Effector memory CD4-positive, alpha-beta T cell (primary cell): ENCODE results near the gene TAF10.
A peak's percentile ranks its signal among the peaks of the same experiment; 100 is the strongest.

Source experiments
- DNase-seq, 3 donors: peaks; one replicate each; pipeline ENCODE4 v3.0.0-alpha.2; 2020
- H3K27ac ChIP-seq: 2 replicates; pipeline ENCODE4 v1.7.0; 2013; ENCODE audit warnings: mild to moderate bottlenecking, low read length, moderate library complexity; ENCODE audit not compliant: insufficient read depth, poor library complexity, severe bottlenecking
- H3K27me3 ChIP-seq: replicated peaks from 2 replicates; pipeline ENCODE4 v1.7.0; 2013; ENCODE audit warnings: mild to moderate bottlenecking, low read length; ENCODE audit not compliant: insufficient read depth, control insufficient read depth, poor library complexity, severe bottlenecking
- H3K36me3 ChIP-seq: 2 replicates; pipeline ENCODE4 v1.7.0; 2013; ENCODE audit warnings: mild to moderate bottlenecking, low read length, moderate library complexity; ENCODE audit not compliant: control insufficient read depth, insufficient read depth
- H3K4me1 ChIP-seq: 2 replicates; pipeline ENCODE4 v1.7.0; 2013; ENCODE audit warnings: low read length, mild to moderate bottlenecking; ENCODE audit not compliant: control insufficient read depth, insufficient read depth, poor library complexity, severe bottlenecking
- H3K4me3 ChIP-seq: 2 replicates; pipeline ENCODE4 v1.7.0; 2013; ENCODE audit warnings: low read length, low read depth, mild to moderate bottlenecking; ENCODE audit not compliant: insufficient read depth, poor library complexity, severe bottlenecking
- H3K9me3 ChIP-seq: 2 replicates; pipeline ENCODE4 v1.7.0; 2013; ENCODE audit warnings: mild to moderate bottlenecking, low read length, moderate library complexity; ENCODE audit not compliant: control insufficient read depth

The TAF10 gene

GRCh38 chr11:6653656-6654055, 41.6 kb upstream of the TAF10 start:
- Histone ChIP-seq H3K36me3 (no peaks in the 10 kb centered on the region), H3K27ac (no peak overlapping the region), H3K4me1 (no peaks in the 10 kb centered on the region), H3K9me3 (no peaks in the 10 kb centered on the region), H3K4me3 (no peak overlapping the region), H3K27me3 (no peaks in the 10 kb centered on the region)
- no peak for DNase-seq

GRCh38 chr11:6653097-6653496, 41.1 kb upstream of the TAF10 start:
- Histone ChIP-seq H3K9me3 (no peaks in the 10 kb centered on the region), H3K4me1 (no peaks in the 10 kb centered on the region), H3K27me3 (no peaks in the 10 kb centered on the region), H3K27ac (no peak overlapping the region), H3K36me3 (no peaks in the 10 kb centered on the region), H3K4me3 (no peak overlapping the region)
- DNase-seq = no peak

DNA sequence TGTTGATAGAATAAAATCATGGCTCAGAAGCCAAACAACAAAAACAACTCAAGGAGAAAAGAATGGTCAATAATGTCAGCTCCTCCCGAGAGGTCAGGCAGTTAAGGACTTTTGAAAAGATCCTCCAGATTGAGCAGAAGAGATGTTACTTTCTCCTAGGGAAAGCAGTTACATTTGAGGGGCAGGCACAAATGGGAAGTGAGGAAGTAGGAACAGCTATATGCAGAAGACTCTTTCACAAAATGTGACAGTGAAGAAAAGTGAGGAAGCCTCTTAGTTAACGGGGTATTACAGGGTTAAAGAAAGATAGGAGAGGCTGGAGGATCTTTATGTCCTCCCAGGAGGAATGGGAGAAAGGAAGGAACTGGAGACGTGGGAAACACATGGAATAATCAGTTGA, 40.2 kb upstream of the TAF10 start:
- Histone ChIP-seq H3K4me1 (peaks cover 9% of the 10 kb centered on the region), H3K9me3 (no peaks in the 10 kb centered on the region), H3K4me3 (no peak overlapping the region), H3K27ac (no peak overlapping the region), H3K27me3 (no peaks in the 10 kb centered on the region), H3K36me3 (no peaks in the 10 kb centered on the region)
- no peak for DNase-seq

DNA sequence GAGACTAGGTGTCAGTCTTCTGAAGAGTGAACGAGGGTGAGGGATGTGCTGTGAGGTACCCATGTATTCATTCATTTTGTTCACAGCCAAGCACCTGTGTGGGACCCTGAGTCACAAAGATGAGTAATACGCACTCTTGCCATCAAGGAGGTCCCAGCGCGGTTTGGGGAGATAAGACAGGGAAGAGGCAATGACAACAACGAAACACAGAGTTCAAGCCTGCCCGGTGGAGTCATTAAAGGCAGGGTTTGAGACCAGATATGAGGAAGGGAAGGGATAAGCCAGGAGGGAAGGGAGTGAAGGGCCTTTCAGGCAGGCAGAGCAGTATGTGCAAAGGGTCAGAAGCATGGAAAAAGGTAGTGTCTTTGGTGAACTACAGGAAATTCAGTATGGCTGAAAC, 39.0 kb upstream of the TAF10 start:
- peaks cover 21% of the 10 kb centered on the region for H3K4me1 ChIP-seq
- no peak overlapping the region for H3K27ac ChIP-seq
- DNase-seq = no peak
- no peaks in the 10 kb centered on the region for H3K27me3 ChIP-seq
- H3K4me3 ChIP-seq = no peak overlapping the region
- H3K36me3 ChIP-seq = no peaks in the 10 kb centered on the region
- no peaks in the 10 kb centered on the region for H3K9me3 ChIP-seq

DNA sequence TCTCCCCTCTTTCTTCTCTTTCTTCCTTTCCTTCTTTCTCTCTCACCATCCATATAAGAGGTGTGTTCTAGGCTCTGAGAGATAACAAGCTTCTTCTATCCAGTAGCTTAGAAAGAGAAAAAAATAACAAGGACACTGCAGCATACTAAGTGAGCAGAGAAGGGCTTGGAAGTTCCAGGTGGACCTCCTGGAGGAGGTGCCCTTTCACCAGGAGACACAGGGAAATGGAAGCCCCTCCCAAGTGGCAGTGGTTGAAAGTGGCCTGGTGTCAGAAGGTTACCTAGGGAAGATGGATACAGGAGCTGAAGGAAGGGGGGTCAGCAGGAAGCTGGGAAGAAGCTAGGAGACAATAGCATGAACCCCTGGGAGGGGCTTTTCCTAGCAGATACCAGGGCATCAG, 38.1 kb upstream of the TAF10 start:
- H3K9me3 ChIP-seq = no peaks in the 10 kb centered on the region
- DNase-seq = no peak
- H3K36me3 ChIP-seq = no peaks in the 10 kb centered on the region
- H3K27ac ChIP-seq = no peak overlapping the region
- peaks cover 28% of the 10 kb centered on the region for H3K4me1 ChIP-seq
- H3K27me3 ChIP-seq = no peaks in the 10 kb centered on the region
- no peak overlapping the region for H3K4me3 ChIP-seq

- no peak for DNase-seq
- Histone ChIP-seq H3K27me3 (no peaks in the 10 kb centered on the region), H3K27ac (no peak overlapping the region)
These were observed 36.5 kb upstream of the TAF10 start for GRCh38 chr11:6648501-6648900.

GRCh38 chr11:6647836-6648235, 35.8 kb upstream of the TAF10 start:
- H3K4me1 ChIP-seq = peaks cover 28% of the 10 kb centered on the region
- H3K27me3 ChIP-seq = no peaks in the 10 kb centered on the region
- H3K9me3 ChIP-seq = no peaks in the 10 kb centered on the region
- no peak for DNase-seq
- no peak overlapping the region for H3K4me3 ChIP-seq
- no peaks in the 10 kb centered on the region for H3K36me3 ChIP-seq
- H3K27ac ChIP-seq = peak overlapping the region; percentile 60

More at GRCh38 chr11:6648501-6648900, 36.5 kb upstream of the TAF10 start:
- Histone ChIP-seq H3K9me3 (no peaks in the 10 kb centered on the region), H3K4me1 (peaks cover 28% of the 10 kb centered on the region), H3K36me3 (no peaks in the 10 kb centered on the region), H3K4me3 (no peak overlapping the region)

DNA sequence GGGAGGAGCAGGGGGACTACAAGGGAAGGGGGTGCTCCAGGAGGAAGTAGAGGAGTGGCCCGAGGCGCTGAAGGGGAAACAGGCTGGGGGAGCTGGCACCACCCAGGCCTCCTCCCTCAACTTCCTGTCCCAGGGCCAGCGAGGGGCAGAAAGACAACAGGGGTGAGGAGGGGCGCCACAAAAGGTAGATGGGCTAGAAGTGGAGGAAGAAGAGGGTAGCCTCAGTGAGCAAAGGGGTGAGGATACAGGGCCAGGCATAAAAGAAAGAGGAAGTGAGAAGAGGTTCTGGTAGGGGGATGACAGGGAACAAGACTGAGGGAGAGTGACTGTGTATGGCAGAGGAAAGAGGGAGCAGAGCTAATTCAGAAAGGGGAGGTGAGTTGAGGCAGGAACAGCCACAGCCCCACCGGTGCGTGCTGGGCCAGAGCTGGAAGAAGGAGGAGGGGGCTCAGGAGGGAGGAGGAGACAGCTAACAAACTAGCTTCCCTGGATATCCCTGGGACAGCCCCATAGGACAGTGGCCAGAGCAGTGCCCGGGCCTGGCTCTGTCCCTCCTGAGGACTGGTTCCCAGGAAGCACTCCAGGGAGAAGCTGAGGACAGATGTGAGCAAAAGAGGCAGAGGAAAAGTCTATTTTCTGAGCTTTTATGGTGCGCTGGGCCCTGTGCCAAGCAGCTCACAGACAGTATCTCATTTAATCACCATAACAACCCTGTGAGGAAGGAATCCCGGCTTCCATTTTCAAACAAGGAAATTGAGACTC, 35.1 kb upstream of the TAF10 start:
- peak overlapping the region; percentile 7 for H3K4me3 ChIP-seq
- no peaks in the 10 kb centered on the region for H3K9me3 ChIP-seq
- peak overlapping the region; percentile 60 for H3K27ac ChIP-seq
- peaks cover 28% of the 10 kb centered on the region for H3K4me1 ChIP-seq
- no peak for DNase-seq
- no peaks in the 10 kb centered on the region for H3K27me3 ChIP-seq
- no peaks in the 10 kb centered on the region for H3K36me3 ChIP-seq

DNA sequence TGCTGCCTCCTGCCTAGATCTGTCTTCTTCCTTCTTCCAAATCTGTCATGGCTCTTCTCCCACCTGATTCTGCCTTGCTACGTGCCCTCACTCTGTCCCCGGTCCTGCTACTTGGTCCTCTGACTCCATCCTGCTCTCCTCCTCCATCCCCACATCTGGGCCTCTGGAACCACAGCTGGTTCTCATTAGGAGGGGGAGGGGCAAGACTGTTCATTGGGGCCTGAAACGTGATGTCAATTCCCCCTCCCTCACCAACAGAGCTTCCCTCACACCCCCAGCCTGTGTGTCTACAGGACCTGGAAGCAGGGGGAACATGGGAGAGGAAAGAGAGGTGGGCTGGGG, 34.5 kb upstream of the TAF10 start:
- no peaks in the 10 kb centered on the region for H3K27me3 ChIP-seq
- peak overlapping the region; percentile 60 for H3K27ac ChIP-seq
- H3K4me1 ChIP-seq = peaks cover 28% of the 10 kb centered on the region
- no peaks in the 10 kb centered on the region for H3K36me3 ChIP-seq
- DNase-seq = no peak
- H3K4me3 ChIP-seq = peak overlapping the region; percentile 7
- no peaks in the 10 kb centered on the region for H3K9me3 ChIP-seq

GRCh38 chr11:6646071-6646470, 34.1 kb upstream of the TAF10 start:
- H3K27me3 ChIP-seq = no peaks in the 10 kb centered on the region
- no peak for DNase-seq
- no peaks in the 10 kb centered on the region for H3K9me3 ChIP-seq
- H3K4me3 ChIP-seq = peak overlapping the region; percentile 7
- H3K4me1 ChIP-seq = peaks cover 28% of the 10 kb centered on the region
- peak overlapping the region; percentile 60 for H3K27ac ChIP-seq
- no peaks in the 10 kb centered on the region for H3K36me3 ChIP-seq
